Measurements from ENCODE around the gene RASA2.
A peak's percentile ranks its signal among the peaks of the same experiment; 100 is the strongest.
"Not testable (repeated sequence)": the region's sequence is repeated elsewhere in the genome, so short reads cannot be mapped to it uniquely, and the experiment has no call there.

RASA2 gene

GRCh38 chr3:141578202-141578973 is 91.6 kb downstream of the RASA2 start:
- no peak for DNase-seq (ENCODE audit: low spot score)

- no peak for DNase-seq (ENCODE audit: low spot score)
These were observed 107.5 kb downstream of the RASA2 start for GRCh38 chr3:141594357-141594756.

GRCh38 chr3:141597931-141598330 is 111.1 kb downstream of the RASA2 start:
- DNase-seq (ENCODE audit: low spot score), result no peak

- no peak for DNase-seq (ENCODE audit: low spot score)
These were observed 113.5 kb downstream of the RASA2 start for GRCh38 chr3:141600331-141600730.

GRCh38 chr3:141602706-141603105 is 115.9 kb downstream of the RASA2 start:
- DNase-seq (ENCODE audit: low spot score), result no peak

- DNase-seq (ENCODE audit: low spot score), result no peak
These were observed 116.7 kb downstream of the RASA2 start for GRCh38 chr3:141603473-141604035.

GRCh38 chr3:141605883-141606282 is 119.1 kb downstream of the RASA2 start:
- DNase-seq (ENCODE audit: low spot score), result no peak

GRCh38 chr3:141608438-141608837 is 121.6 kb downstream of the RASA2 start:
- DNase-seq (ENCODE audit: low spot score), result no peak

- DNase-seq (ENCODE audit: low spot score), result no peak
These were observed 124.1 kb downstream of the RASA2 start for GRCh38 chr3:141610939-141611338.

- DNase-seq (ENCODE audit: low spot score), result no peak
These were observed 131.5 kb downstream of the RASA2 start for GRCh38 chr3:141618103-141618910.

GRCh38 chr3:141618938-141619337 is 132.1 kb downstream of the RASA2 start:
- DNase-seq (ENCODE audit: low spot score), result no peak

GRCh38 chr3:141619450-141619849 is 132.6 kb downstream of the RASA2 start:
- DNase-seq (ENCODE audit: low spot score), result no peak

- no peak for DNase-seq (ENCODE audit: low spot score)
These were observed 136.9 kb downstream of the RASA2 start for GRCh38 chr3:141623691-141624090.

- DNase-seq (ENCODE audit: low spot score), result no peak
These were observed 138.7 kb downstream of the RASA2 start for GRCh38 chr3:141625506-141625905.

GRCh38 chr3:141628334-141628733 is 141.5 kb downstream of the RASA2 start:
- not testable (repeated sequence) for DNase-seq (ENCODE audit: low spot score)

- DNase-seq (ENCODE audit: low spot score), result not testable (repeated sequence)
These were observed 142.1 kb downstream of the RASA2 start for GRCh38 chr3:141628868-141629441.

GRCh38 chr3:141629976-141630375 is 143.1 kb downstream of the RASA2 start:
- no peak for DNase-seq (ENCODE audit: low spot score)

- DNase-seq (ENCODE audit: low spot score), result peak; percentile 65
These were observed 146.1 kb downstream of the RASA2 start for GRCh38 chr3:141632779-141633374.

GRCh38 chr3:141642215-141642614 is 155.4 kb downstream of the RASA2 start:
- no peak for DNase-seq (ENCODE audit: low spot score)

GRCh38 chr3:141643391-141643790 is 156.6 kb downstream of the RASA2 start:
- DNase-seq (ENCODE audit: low spot score), result no peak

- no peak for DNase-seq (ENCODE audit: low spot score)
These were observed 157.0 kb downstream of the RASA2 start for GRCh38 chr3:141643796-141644195.

GRCh38 chr3:141644931-141645330 is 158.1 kb downstream of the RASA2 start:
- peak; percentile 72 for DNase-seq (ENCODE audit: low spot score)
